HG03342 (cell line): Measurements from ENCODE around the gene KRT83.

ENCODE experiments used
- ATAC-seq: cut with Tn5 transposase; IDR thresholded peaks from one replicate; pipeline ENCODE4 v1.9.1; 2021; ENCODE audit warnings: mild to moderate bottlenecking, moderate library complexity; ENCODE audit not compliant: unreplicated experiment

The KRT83 gene

GRCh38 chr12:52268212-52268611, 53.0 kb downstream of the KRT83 start:
- ATAC-seq: no peak

- no peak for ATAC-seq
Observed at GRCh38 chr12:52267699-52268098, 53.5 kb downstream of the KRT83 start.

- ATAC-seq: no peak
Observed at GRCh38 chr12:52267266-52267665, 53.9 kb downstream of the KRT83 start.

DNA sequence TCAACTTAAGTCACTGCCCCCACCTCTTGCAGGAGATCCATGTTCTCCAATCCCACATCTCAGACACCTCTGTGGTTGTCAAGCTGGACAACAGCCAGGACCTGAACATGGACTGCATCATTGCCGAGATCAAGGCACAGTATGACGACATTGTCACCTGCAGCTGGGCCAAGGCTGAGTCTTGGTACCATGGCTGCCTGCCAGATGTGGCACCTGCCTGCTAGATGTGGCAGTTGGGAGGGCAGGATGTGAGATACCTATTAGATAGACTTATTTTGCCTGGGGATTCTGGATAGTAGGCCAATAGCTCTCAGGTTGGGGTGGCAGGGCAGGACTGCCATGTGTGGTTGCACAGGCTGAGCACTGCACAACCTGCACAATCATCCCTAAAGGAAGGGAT, 54.7 kb downstream of the KRT83 start:
- ATAC-seq: no peak

GRCh38 chr12:52264435-52264825, 56.8 kb downstream of the KRT83 start:
- ATAC-seq: no peak
